Fibroblast of the aortic adventitia (primary cell): Measurements from ENCODE around the gene TMEM171. TPM values are rescaled to one million over a fixed set of nuclear protein-coding genes. Genes with fewer than 3 reads are reported as not detected.

Experiments used
- DNase-seq: peaks from one replicate; pipeline ENCODE4 v3.0.0-alpha.2; 2010; ENCODE audit warnings: low read depth
- H3K4me3 ChIP-seq: 2 replicates; pipeline ENCODE4 v1.5.1; 2011; ENCODE audit warnings: low read depth, mild to moderate bottlenecking, control low read depth, low read length, moderate library complexity
- total RNA-seq: library from RNA; depleted of rRNA; stranded (reverse); fragments of >200 nt; gene quantifications from 2 replicates; pipeline ENCODE4 v1.2.3, GENCODE V29; 2012; ENCODE audit warnings: low replicate concordance
- TF ChIP-seq, protein P1 (sequence below): IDR thresholded peaks from 2 replicates; pipeline ENCODE4 v1.5.1; 2011; ENCODE audit warnings: mild to moderate bottlenecking, low read length, control low read depth, inconsistent platforms; ENCODE audit not compliant: insufficient read depth

TMEM171 gene
- total RNA-seq, 1 donor: 13.1 TPM

DNA sequence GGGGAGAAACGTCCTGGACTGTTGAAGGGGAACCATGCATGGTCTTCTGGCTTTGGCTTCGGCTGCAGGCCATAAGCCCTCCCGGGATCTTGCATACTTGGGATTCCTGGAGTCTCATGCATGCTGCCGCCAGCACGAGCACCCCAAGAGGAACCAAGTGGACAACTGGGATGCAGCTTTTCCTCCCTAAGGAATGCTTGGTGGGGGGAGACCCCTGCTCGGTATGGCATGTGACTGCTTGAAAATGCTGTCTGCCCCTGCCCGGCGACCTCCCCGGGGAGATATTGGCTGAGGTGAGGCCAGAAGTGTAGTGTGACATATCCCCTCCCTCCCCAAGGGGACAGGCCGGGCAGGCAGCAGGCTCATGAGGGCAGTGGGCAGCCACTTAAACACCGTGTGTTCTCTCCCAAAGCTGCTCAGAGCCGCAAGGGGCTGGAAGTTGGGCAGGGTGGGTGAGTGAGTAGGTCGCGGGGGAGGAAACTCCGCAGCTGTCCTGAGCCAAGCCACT is 15.7 kb downstream of the TMEM171 start:
- peak; percentile 15 for DNase-seq
- TF ChIP-seq, protein P1, sequence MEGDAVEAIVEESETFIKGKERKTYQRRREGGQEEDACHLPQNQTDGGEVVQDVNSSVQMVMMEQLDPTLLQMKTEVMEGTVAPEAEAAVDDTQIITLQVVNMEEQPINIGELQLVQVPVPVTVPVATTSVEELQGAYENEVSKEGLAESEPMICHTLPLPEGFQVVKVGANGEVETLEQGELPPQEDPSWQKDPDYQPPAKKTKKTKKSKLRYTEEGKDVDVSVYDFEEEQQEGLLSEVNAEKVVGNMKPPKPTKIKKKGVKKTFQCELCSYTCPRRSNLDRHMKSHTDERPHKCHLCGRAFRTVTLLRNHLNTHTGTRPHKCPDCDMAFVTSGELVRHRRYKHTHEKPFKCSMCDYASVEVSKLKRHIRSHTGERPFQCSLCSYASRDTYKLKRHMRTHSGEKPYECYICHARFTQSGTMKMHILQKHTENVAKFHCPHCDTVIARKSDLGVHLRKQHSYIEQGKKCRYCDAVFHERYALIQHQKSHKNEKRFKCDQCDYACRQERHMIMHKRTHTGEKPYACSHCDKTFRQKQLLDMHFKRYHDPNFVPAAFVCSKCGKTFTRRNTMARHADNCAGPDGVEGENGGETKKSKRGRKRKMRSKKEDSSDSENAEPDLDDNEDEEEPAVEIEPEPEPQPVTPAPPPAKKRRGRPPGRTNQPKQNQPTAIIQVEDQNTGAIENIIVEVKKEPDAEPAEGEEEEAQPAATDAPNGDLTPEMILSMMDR: no peak
- no peak overlapping the region for H3K4me3 ChIP-seq

- TF ChIP-seq, protein P1: no peak
- H3K4me3 ChIP-seq: no peak overlapping the region
- DNase-seq: no peak
Measured at GRCh38 chr5:73137563-73138530, 17.5 kb downstream of the TMEM171 start.

DNA sequence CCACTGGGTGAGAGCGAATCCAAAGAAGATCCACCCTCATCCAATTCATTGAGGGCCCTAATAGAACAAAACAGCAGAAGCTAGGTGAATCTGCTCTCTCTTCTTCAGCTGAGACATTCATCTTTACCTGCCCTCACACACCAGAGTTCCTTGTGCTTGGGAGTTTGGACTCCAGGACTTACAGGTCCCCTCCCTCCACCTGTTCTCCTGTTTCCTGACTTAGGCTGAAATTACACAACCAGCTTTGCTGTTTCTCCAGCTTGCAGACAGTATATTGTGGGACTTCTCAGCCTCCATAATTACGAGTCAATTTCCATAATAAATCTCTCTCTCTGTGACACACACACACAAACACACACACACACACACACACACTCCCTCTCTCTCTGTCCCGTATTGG is 19.1 kb downstream of the TMEM171 start:
- TF ChIP-seq, protein P1: no peak
- no peak overlapping the region for H3K4me3 ChIP-seq
- no peak for DNase-seq

- DNase-seq: no peak
- no peak overlapping the region for H3K4me3 ChIP-seq
- TF ChIP-seq, protein P1: no peak
Measured at GRCh38 chr5:73140801-73141200, 20.4 kb downstream of the TMEM171 start.

GRCh38 chr5:73142035-73142434 is 21.7 kb downstream of the TMEM171 start:
- TF ChIP-seq, protein P1: no peak
- H3K4me3 ChIP-seq: no peak overlapping the region
- DNase-seq: no peak

GRCh38 chr5:73143716-73144115 is 23.3 kb downstream of the TMEM171 start:
- TF ChIP-seq, protein P1: no peak
- peak; percentile 57 for DNase-seq
- no peak overlapping the region for H3K4me3 ChIP-seq
